A673 (cell line): Measurements from ENCODE around the gene RMDN3.

Experiments used
- CTCF ChIP-seq: fragments of 300-800, 200-600 bp; sonication (generic); conservative IDR thresholded peaks from 2 replicates; pipeline ENCODE4 v1.5.1; 2017; ENCODE audit warnings: low read depth, mild to moderate bottlenecking, antibody characterized with exemption, low read length, moderate library complexity, mixed read lengths
- EZH2 ChIP-seq: fragments of 200-600 bp; sonication (generic); IDR thresholded peaks from 2 replicates; pipeline ENCODE4 v1.6.1; 2017; ENCODE audit warnings: borderline replicate concordance, low read depth, mild to moderate bottlenecking, mixed read lengths, antibody characterized with exemption, low read length; ENCODE audit not compliant: poor library complexity, severe bottlenecking

- TF ChIP-seq CTCF, result no peak
- TF ChIP-seq EZH2, result no peak
Measured at GRCh38 chr15:40750885-40751284, 4.2 kb downstream of the RMDN3 start.
